Stimulated activated CD4-positive, alpha-beta T cell treated with anti-CD3 and anti-CD28 coated beads, Interleukin-1b, Interleukin-23, amount 100 ng/mL, for 1 hour (primary cell): ENCODE data around the gene ADAMTSL1.

Experiments
- DNase-seq, 2 donors: peaks; one replicate each; pipeline ENCODE4 v3.0.0-alpha.2; 2020; ENCODE audit warnings: low read depth in 2 of 2

Gene ADAMTSL1

DNA sequence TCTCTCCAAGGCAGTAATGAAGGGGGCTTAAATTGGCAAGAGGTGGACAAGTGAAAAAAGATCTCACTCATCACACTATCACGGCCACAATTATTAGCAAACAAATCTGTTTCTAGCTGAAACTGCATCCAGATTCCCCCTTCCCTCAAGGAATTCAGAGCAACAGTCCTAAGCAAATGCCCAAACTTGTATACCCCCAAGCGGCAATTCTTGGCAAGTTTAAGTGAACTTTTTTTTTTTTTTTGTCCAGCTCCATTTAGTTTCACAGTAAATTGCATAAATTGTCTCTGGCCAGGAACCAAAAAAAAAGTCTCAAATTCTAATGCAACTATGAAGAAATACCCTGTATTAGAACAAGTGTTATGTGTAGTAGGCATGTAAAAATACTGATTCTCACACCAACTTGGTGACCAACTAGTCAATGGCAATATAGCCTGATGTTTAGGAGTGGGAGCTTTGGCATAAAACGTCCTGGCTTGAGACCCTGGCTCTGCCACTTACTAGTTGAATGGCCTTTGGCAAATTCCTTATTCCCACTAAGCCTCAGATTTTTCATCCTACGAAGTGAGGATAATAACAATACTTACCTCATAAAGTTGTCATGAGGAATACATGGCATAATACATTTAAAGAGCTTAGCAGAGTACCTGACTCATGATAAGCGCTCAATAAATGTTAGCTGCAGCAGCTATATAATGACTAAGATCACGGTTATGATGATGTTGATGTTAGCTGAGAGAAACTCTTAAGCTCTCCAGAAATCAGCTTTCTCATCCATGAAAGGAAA, 193.2 kb downstream of the ADAMTSL1 start:
- no peak for DNase-seq

DNA sequence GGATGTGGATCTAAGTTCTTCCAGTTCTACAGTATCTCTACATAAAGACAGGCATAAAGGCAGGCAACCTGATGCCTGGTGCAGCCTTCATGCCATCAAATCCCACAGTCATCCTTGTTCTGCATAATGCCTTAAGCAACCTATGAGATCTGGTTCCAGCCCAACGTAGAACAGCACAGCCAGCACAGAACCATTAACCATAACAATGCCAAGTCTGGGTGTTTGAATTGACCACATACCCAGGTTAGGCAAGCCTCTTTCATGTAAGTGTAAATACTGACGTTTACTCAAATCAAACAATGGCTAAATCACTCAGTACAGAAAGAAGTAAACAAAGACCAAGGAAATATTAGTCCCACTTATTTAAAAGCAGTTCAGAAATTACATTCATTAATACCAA, 195.0 kb downstream of the ADAMTSL1 start:
- no peak for DNase-seq

GRCh38 chr9:18672706-18673105, 198.8 kb downstream of the ADAMTSL1 start:
- no peak for DNase-seq

DNA sequence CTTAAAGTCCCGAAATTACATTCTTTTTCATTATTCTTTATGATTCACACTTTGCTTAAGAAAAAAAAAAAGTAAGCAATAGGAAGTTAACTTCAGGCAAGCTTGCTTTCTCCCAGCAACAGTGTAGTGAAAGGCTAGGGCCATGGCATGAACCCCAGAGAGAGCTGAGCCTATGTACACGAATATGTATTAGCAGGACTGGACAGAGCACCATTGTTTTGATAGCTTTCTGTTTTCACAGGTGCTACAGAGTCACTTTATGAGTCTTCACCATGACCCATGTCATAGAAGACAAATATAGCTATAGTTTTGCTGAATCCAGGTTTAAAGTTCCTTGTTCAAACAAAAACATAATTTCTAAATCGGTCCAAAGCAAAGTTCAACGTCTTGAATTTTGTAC, 199.2 kb downstream of the ADAMTSL1 start:
- no peak for DNase-seq

- DNase-seq = no peak
Observed at GRCh38 chr9:18675332-18675731, 201.4 kb downstream of the ADAMTSL1 start.

- no peak for DNase-seq
Observed at GRCh38 chr9:18675973-18676372, 202.0 kb downstream of the ADAMTSL1 start.

DNA sequence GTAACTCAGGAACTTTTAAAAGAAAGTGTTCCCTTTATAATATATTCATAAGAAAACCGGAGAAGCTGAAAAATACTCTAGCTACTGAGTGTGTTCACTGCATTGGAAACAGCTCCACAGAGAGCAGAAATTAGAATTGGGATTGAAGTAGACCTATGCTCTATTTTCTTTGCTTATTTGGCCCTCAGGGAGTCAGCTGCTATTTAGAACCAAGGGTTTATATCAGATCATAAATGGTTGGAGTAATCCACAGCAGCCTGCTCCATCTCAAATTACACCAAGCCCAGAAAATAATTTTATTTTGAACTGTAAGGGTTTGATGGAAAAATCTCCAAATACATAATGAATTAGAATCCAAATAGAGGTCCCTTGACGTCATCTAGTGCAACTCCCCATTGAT, 202.6 kb downstream of the ADAMTSL1 start:
- no peak for DNase-seq

DNA sequence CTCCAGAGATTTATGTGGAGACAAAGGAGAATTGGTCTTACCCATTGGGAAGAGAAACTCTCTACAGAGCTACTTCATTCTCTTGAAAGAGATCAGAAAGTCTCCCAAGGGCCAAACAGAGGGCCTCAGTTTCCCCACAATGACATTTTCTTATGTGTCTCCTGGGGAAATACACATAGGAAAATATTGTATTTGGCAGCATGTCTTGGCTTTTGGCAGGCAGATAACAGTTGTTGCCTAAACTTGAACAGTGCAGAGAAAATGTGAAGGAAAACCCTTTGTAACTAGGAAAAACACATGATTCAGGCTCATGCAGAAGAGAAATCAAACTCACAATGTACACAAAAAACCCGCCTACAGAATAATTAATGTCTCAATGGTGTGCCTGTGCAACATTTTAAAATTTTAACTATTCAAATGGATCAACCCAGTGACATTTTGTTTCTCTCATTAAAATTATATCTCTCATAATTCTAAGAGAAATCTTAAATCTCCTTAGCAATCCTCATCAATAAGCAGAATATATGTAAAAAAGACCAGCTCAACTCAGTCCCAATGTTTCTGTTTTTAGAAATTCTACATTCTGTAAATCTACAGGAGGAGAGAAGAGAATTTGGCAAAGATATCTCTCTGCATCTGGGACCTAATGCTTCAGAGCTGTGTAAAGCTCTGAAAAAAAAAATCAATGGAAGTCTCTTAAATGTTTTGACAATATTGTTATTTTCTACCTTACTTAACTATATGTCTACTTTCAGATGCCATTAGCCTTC, 205.1 kb downstream of the ADAMTSL1 start:
- no peak for DNase-seq

- no peak for DNase-seq
Observed at GRCh38 chr9:18682907-18683306, 209.0 kb downstream of the ADAMTSL1 start.

GRCh38 chr9:18683312-18683711, 209.4 kb downstream of the ADAMTSL1 start:
- no peak for DNase-seq

DNA sequence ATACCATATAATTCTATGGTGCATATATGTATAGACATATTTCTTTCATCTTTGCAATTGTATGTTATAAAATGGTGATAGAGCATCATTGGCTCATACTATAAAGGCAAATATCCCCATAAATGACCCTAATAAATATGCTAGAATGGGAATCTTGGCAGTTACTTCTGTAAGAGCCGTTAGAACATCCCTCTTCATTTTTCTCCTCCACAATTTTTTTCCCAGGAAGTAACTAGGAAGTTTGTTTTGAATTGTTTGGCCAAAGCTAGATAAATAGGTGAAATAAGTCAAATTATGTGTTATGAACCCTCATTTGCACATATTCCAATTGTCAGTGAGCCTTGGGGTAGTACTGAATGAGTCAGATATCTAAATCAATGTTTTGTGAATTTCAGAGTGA, 209.9 kb downstream of the ADAMTSL1 start:
- DNase-seq = no peak

- DNase-seq = no peak
Observed at GRCh38 chr9:18684593-18685317, 210.8 kb downstream of the ADAMTSL1 start.

GRCh38 chr9:18688581-18689565, 214.9 kb downstream of the ADAMTSL1 start:
- no peak for DNase-seq

DNA sequence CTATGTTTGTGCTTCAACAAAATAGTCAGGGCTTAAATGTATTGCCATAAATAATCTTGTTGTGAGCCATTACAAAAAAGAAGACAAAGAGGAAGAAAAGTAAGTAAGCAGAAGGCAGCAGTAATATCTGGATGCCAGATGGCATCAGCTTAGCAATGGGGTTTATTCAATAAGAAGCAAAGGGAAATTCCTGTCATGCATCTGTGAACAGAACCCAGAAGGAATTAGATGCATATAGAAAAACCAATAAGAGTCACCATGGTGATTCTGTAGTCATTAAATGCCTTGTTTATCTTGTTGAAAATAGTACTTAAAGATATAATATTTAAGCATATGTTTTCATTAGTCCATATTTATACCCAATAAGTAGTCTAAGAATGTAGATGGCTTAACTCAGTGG, 216.0 kb downstream of the ADAMTSL1 start:
- no peak for DNase-seq

GRCh38 chr9:18692268-18692667, 218.3 kb downstream of the ADAMTSL1 start:
- no peak for DNase-seq

GRCh38 chr9:18692962-18693361, 219.0 kb downstream of the ADAMTSL1 start:
- DNase-seq = no peak

- DNase-seq = no peak
Observed at GRCh38 chr9:18694959-18695668, 221.2 kb downstream of the ADAMTSL1 start.

GRCh38 chr9:18698992-18699391, 225.0 kb downstream of the ADAMTSL1 start:
- DNase-seq = no peak

- no peak for DNase-seq
Observed at GRCh38 chr9:18699764-18700163, 225.8 kb downstream of the ADAMTSL1 start.

- no peak for DNase-seq
Observed at GRCh38 chr9:18700714-18701113, 226.8 kb downstream of the ADAMTSL1 start.
